Tibial nerve (tissue), 4 donors: ENCODE results near the gene ABCF2.
A peak's percentile ranks its signal among the peaks of the same experiment; 100 is the strongest.

Experiments
- EP300 ChIP-seq, 2 donors: sonication (generic); formaldehyde crosslinking; IDR thresholded peaks; one replicate each; pipeline ENCODE4 v1.6.1; 2017; ENCODE audit warnings: antibody characterized with exemption in 2 of 2, mild to moderate bottlenecking in 1 of 2
- TF ChIP-seq, protein P1 (sequence below), 5 experiments: fragments of 200-600 bp in 3 of 5; fragments of 450-650 bp in 2 of 5; sonication (generic) in 3 of 5; IDR thresholded peaks; one replicate each; pipeline ENCODE4 v1.5.1; 2016 to 2019; ENCODE audit warnings: antibody characterized with exemption in 5 of 5, mild to moderate bottlenecking in 3 of 5, moderate library complexity in 2 of 5

GRCh38 chr7:151249034-151249731 is 22.2 kb upstream of the ABCF2 start:
- TF ChIP-seq, protein P1, sequence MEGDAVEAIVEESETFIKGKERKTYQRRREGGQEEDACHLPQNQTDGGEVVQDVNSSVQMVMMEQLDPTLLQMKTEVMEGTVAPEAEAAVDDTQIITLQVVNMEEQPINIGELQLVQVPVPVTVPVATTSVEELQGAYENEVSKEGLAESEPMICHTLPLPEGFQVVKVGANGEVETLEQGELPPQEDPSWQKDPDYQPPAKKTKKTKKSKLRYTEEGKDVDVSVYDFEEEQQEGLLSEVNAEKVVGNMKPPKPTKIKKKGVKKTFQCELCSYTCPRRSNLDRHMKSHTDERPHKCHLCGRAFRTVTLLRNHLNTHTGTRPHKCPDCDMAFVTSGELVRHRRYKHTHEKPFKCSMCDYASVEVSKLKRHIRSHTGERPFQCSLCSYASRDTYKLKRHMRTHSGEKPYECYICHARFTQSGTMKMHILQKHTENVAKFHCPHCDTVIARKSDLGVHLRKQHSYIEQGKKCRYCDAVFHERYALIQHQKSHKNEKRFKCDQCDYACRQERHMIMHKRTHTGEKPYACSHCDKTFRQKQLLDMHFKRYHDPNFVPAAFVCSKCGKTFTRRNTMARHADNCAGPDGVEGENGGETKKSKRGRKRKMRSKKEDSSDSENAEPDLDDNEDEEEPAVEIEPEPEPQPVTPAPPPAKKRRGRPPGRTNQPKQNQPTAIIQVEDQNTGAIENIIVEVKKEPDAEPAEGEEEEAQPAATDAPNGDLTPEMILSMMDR (IDR thresholded peaks at IDR 0.05) = no peak
- peak in 1 of 2 donors; percentile 76 for TF ChIP-seq EP300 (IDR thresholded peaks at IDR 0.05)
